HUES48 (cell line): Measurements from ENCODE around the gene ATP6V1G1.

Experiments used
- H3K27ac ChIP-seq: one replicate; pipeline ENCODE4 v1.7.0; 2013; ENCODE audit warnings: low read depth, low read length, inconsistent platforms
- H3K27me3 ChIP-seq: 2 replicates; pipeline ENCODE4 v1.6.1; 2013; ENCODE audit warnings: mild to moderate bottlenecking, low read length; ENCODE audit not compliant: control insufficient read depth, insufficient read depth
- H3K36me3 ChIP-seq: 2 replicates; pipeline ENCODE4 v1.6.1; 2013; ENCODE audit warnings: low read length; ENCODE audit not compliant: control insufficient read depth, insufficient read depth
- H3K4me1 ChIP-seq: 2 replicates; pipeline ENCODE4 v1.6.1; 2013; ENCODE audit warnings: mild to moderate bottlenecking, low read length; ENCODE audit not compliant: control insufficient read depth, insufficient read depth
- H3K4me3 ChIP-seq: 2 replicates; pipeline ENCODE4 v1.5.1; 2013; ENCODE audit warnings: mild to moderate bottlenecking, low read depth, low read length
- H3K9ac ChIP-seq: 2 replicates; pipeline ENCODE4 v1.6.1; 2013; ENCODE audit warnings: mild to moderate bottlenecking, low read depth, low read length, moderate library complexity
- H3K9me3 ChIP-seq: 2 replicates; pipeline ENCODE4 v1.6.1; 2013; ENCODE audit warnings: low read length; ENCODE audit not compliant: control insufficient read depth, insufficient read depth

The ATP6V1G1 gene, protein sequence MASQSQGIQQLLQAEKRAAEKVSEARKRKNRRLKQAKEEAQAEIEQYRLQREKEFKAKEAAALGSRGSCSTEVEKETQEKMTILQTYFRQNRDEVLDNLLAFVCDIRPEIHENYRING

DNA sequence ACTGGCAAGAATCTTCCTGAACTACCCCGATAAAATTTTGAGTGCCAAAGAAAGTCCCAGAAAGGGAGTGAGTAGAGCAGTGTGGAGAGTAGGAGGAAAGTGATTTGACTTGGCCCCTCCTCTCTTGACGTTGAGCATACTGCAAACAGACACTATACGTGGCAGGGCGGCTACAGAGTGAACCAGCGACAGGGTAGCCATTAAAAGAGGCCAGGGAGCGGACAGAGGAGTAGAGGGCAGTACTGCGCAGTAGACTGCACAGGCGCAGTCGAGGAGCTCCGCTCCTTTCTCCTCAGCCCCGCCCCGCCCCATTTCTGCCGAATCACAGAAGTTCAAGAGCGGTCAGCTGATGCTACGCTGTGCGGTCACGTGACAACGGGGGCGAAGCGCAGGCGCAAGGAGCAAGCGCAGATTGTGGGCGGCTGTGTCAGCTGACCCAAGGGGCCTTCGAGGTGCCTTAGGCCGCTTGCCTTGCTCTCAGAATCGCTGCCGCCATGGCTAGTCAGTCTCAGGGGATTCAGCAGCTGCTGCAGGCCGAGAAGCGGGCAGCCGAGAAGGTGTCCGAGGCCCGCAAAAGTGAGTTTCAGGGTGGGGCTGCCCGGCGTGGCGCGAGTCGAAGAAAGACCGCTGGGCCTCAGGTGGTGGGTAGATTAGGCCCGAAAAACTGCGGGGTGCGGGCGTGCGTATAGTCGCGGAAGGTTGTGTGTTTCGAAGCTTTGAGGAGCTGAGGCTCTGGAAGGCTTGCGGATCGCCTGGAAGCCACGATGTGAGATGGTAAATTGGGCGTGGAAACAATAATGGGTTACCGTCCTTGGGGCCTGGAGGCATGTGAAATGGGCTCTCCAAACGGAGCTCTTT lies at the start of gene ATP6V1G1:
ATP6V1G1 (plus strand) TSS at position 425 of the 858 bp plus-strand sequence; CDS start at position 495, 70 bp downstream.
- Histone ChIP-seq H3K4me3 (peak within 1 kb of the TSS; percentile 91), H3K4me1 (peaks cover 24% of the 10 kb centered on the region), H3K27ac (peak within 1 kb of the TSS; percentile 87), H3K9me3 (no peaks in the 10 kb centered on the region), H3K27me3 (no peaks in the 10 kb centered on the region), H3K36me3 (peaks cover 18% of the 10 kb centered on the region), H3K9ac (peak within 1 kb of the TSS; percentile 95)

DNA sequence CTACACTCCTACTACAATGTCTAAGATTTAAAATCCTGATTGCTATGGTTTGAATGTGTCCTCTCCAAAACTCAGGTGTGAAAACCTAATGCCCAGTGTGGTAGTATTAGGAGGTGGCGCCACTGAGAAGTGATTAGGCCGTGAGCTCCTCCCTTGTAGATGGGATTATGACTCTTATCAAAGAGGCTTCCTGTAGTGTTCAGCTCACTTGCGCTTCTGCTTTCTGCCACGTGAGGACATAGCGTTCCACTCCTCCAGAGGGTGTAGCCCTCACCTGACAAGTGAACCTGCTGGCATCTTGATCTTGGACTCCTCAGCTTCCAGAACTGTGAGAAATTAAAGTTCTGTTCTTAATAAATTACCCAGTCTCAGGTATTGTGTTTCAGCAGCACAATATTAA lies 49.3 kb upstream of the ATP6V1G1 start:
- Histone ChIP-seq H3K4me3 (no peak overlapping the region), H3K27me3 (no peaks in the 10 kb centered on the region), H3K27ac (no peak overlapping the region), H3K36me3 (no peaks in the 10 kb centered on the region), H3K9ac (no peak overlapping the region), H3K9me3 (no peaks in the 10 kb centered on the region), H3K4me1 (no peaks in the 10 kb centered on the region)

DNA sequence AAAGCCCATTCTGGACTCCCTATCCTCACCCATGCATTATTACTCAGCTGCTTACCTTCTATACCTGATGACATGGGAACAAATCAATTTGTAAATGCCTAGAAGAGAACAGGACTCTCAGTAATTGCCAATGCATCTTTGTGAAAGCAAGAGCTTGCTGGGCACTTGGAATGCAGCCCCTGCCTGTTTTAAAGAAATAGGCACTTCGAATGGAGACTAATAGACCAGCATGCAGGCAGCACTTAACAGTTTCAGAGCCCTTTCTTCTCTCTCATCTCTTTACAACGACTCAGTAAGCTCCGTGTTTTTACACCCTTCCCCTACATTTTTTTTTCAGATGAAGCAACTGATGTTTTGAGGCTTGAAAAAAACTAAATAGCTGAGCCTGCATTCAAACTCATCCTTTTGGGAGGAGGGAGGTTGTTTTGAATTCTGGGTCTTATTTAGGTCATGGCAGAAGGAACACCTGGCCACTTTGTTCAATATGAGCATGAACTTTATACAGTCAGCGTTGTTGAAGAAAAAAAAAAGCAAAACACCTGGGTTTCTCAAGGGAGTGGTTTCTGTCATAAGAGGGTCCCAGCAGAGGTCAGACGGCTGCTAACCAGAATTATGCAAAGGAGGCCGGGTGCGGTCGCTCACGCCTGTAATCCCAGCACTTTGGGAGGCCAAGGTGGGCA lies 47.7 kb upstream of the ATP6V1G1 start:
- Histone ChIP-seq H3K36me3 (no peaks in the 10 kb centered on the region), H3K9ac (no peak overlapping the region), H3K4me3 (no peak overlapping the region), H3K27me3 (no peaks in the 10 kb centered on the region), H3K9me3 (no peaks in the 10 kb centered on the region), H3K27ac (no peak overlapping the region), H3K4me1 (no peaks in the 10 kb centered on the region)

DNA sequence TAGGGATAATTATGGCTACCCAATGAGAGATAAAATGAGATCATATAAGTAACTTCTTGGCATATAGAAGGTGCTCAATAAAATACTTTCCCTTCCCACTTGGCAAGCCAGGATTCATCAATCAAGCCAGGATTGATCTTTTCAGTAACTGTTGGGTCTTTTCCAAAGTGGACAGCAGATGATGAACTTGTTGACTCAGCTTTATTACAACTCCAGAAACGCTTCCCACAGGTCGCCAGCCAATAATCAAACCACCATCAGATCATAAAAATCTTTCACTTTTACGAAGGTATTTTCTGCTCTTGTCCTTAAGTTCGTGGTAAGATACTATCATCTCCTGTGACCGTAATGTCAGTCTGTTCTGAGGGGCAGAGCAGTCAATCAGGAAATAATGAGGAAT lies 42.5 kb upstream of the ATP6V1G1 start:
- no peaks in the 10 kb centered on the region for H3K4me1 ChIP-seq
- H3K4me3 ChIP-seq = no peak overlapping the region
- H3K9me3 ChIP-seq = no peaks in the 10 kb centered on the region
- no peak overlapping the region for H3K27ac ChIP-seq
- H3K27me3 ChIP-seq = no peaks in the 10 kb centered on the region
- H3K9ac ChIP-seq = no peak overlapping the region
- H3K36me3 ChIP-seq = no peaks in the 10 kb centered on the region

DNA sequence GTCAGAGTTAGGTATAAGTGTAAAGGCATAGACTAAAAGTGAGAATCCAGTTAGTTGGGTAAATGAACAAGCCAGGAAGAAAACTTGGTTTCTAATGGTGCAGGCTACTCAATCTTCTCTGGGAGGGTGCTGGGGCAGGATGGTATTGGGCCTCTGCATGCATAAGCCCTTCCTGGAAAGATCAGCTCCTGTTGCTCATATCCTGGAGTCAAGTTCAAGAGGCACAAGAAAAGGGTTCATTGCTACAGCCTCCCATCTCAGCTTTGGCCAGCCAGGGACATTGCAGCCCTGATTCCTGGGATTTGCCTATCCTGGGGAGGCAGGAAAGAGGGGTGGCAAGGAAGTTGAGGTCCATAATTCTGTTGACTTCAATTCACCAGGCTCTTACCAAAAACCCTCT lies 40.7 kb upstream of the ATP6V1G1 start:
- H3K4me3 ChIP-seq = no peak overlapping the region
- H3K36me3 ChIP-seq = no peaks in the 10 kb centered on the region
- H3K4me1 ChIP-seq = no peaks in the 10 kb centered on the region
- H3K9me3 ChIP-seq = no peaks in the 10 kb centered on the region
- no peak overlapping the region for H3K27ac ChIP-seq
- H3K9ac ChIP-seq = no peak overlapping the region
- no peaks in the 10 kb centered on the region for H3K27me3 ChIP-seq

GRCh38 chr9:114549697-114550330 lies 37.8 kb upstream of the ATP6V1G1 start:
- Histone ChIP-seq H3K9ac (no peak overlapping the region), H3K4me1 (no peaks in the 10 kb centered on the region), H3K36me3 (no peaks in the 10 kb centered on the region), H3K4me3 (no peak overlapping the region), H3K27me3 (no peaks in the 10 kb centered on the region), H3K9me3 (no peaks in the 10 kb centered on the region), H3K27ac (no peak overlapping the region)

DNA sequence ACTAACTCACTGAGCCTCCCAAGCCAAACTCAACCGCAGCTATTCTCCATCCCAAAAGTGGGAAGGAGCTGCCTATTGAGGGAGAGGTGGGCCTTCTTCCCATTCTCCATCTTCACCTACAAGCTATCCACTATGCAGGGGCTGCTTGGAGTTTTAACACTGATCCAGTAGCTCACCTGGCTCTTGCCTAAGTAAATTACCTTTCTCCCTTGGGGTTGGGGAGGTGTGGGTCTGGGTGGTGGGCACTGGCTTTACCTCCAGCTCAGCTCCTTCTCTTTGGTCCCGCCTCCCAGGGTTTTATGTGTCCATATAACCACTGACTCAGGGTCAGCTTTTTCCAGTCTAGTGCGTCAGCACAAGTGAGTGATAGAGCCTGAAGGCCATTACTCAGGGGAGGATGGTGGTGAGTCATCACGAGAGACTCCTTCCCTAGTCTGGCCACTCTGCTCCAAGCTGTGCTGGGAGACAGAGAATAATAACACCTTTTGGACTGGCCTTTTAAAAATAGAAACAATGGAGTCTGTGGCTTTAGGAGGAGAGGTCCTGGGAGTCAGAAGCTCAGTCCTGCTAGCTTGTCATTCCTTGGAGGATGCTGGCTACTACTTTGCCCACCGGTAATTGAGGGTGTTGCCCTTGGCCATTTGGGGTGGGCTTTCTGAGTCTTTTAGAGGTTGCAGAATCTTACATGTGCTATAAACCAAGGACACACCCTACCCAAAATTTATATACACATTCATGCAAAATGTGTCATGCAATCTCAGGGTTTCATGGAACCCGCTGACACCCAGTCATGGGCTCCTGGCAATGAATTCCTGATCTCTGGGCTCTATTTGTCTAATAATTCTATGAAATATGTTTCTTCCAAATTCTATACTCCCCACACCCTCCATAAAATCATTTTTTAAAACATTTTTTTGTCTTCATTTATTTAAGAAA lies 35.6 kb upstream of the ATP6V1G1 start:
- Histone ChIP-seq H3K9ac (no peak overlapping the region), H3K27me3 (no peaks in the 10 kb centered on the region), H3K36me3 (no peaks in the 10 kb centered on the region), H3K27ac (no peak overlapping the region), H3K9me3 (no peaks in the 10 kb centered on the region), H3K4me3 (no peak overlapping the region), H3K4me1 (no peaks in the 10 kb centered on the region)

GRCh38 chr9:114552706-114553105 lies 34.9 kb upstream of the ATP6V1G1 start:
- Histone ChIP-seq H3K27ac (no peak overlapping the region), H3K4me1 (no peaks in the 10 kb centered on the region), H3K27me3 (no peaks in the 10 kb centered on the region), H3K36me3 (no peaks in the 10 kb centered on the region), H3K9me3 (no peaks in the 10 kb centered on the region), H3K4me3 (no peak overlapping the region), H3K9ac (no peak overlapping the region)

DNA sequence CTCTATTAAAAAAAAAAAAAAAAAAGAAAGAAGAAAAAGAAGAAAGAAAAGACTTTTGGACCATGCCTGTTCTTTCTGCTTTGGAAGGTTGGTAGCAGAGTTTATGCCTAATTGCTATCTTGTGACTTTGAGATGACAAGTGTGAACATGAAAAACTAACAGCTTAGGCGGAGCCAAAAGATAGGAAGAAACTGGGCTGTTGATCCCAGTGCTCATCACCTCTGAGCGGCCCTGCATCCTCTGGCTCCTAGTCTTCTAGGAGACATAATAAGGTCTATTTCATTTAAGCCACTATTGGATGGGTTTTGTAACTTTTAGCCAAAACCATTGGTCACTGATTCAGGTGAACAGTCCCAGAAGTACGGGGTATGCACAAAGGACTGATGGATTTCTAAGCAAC lies 34.4 kb upstream of the ATP6V1G1 start:
- Histone ChIP-seq H3K4me3 (no peak overlapping the region), H3K27me3 (no peaks in the 10 kb centered on the region), H3K27ac (no peak overlapping the region), H3K4me1 (no peaks in the 10 kb centered on the region), H3K36me3 (no peaks in the 10 kb centered on the region), H3K9ac (no peak overlapping the region), H3K9me3 (no peaks in the 10 kb centered on the region)

DNA sequence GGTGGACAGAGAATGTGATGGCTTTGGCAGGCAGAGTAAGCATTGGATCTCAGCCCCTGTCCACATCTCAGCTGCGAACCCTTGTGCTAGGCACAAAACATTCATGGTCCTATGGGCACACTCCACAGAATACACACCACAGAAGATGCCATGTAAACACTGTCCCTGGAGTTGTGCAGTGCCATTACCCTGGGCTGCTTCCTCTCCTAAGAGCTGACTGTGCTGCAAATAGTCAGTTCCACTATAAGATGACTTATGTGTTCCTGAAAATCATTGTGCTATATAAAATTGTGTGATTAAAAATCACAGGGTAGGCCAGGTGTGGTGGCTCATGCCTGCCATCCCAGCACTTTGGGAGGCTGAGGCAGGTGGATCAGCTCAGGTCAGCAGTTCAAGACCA lies 31.9 kb upstream of the ATP6V1G1 start:
- Histone ChIP-seq H3K4me3 (no peak overlapping the region), H3K27ac (no peak overlapping the region), H3K27me3 (no peaks in the 10 kb centered on the region), H3K9ac (no peak overlapping the region), H3K36me3 (no peaks in the 10 kb centered on the region), H3K9me3 (no peaks in the 10 kb centered on the region), H3K4me1 (no peaks in the 10 kb centered on the region)
